NB4 (cell line): Measurements from ENCODE around the gene TCF7L2.

ENCODE experiments used
- DNase-seq: peaks from one replicate; pipeline ENCODE4 v3.0.0; 2010; ENCODE audit warnings: low read depth
- H3K4me3 ChIP-seq: one replicate; pipeline ENCODE4 v1.5.1; 2011; ENCODE audit warnings: mild to moderate bottlenecking, low read depth, low read length, moderate library complexity
- CTCF ChIP-seq: IDR thresholded peaks from one replicate; pipeline ENCODE4 v1.5.1; 2012; ENCODE audit warnings: low read depth, low read length
- MAX ChIP-seq: IDR thresholded peaks from 2 replicates; pipeline ENCODE4 v1.6.1; 2011; ENCODE audit warnings: low read depth, low read length
- MYC ChIP-seq: IDR thresholded peaks from 2 replicates; pipeline ENCODE4 v1.6.1; 2011; ENCODE audit warnings: low read depth, low read length
- POLR2A ChIP-seq: IDR thresholded peaks from 2 replicates; pipeline ENCODE4 v1.6.1; 2011; ENCODE audit warnings: mild to moderate bottlenecking; ENCODE audit not compliant: insufficient read length; ENCODE audit errors: extremely low read depth

TCF7L2 gene

GRCh38 chr10:113128450-113129070 lies 178.5 kb downstream of the TCF7L2 start:
- no peak for DNase-seq
- TF ChIP-seq POLR2A (no peak), MYC (no peak), MAX (no peak), CTCF (no peak)
- no peak overlapping the region for H3K4me3 ChIP-seq

GRCh38 chr10:113129117-113129516 lies 179.1 kb downstream of the TCF7L2 start:
- TF ChIP-seq POLR2A (no peak), MYC (no peak), MAX (no peak), CTCF (no peak)
- no peak for DNase-seq
- H3K4me3 ChIP-seq: no peak overlapping the region

- no peak overlapping the region for H3K4me3 ChIP-seq
- DNase-seq: no peak
- TF ChIP-seq POLR2A (no peak), MAX (no peak), MYC (no peak), CTCF (no peak)
Measured at GRCh38 chr10:113130014-113130641, 180.1 kb downstream of the TCF7L2 start.

GRCh38 chr10:113131613-113132261 lies 181.7 kb downstream of the TCF7L2 start:
- H3K4me3 ChIP-seq: no peak overlapping the region
- no peak for DNase-seq
- no peak for TF ChIP-seq POLR2A
- no peak for TF ChIP-seq MAX
- TF ChIP-seq CTCF: no peak
- no peak for TF ChIP-seq MYC

GRCh38 chr10:113132591-113133121 lies 182.6 kb downstream of the TCF7L2 start:
- no peak overlapping the region for H3K4me3 ChIP-seq
- no peak for TF ChIP-seq POLR2A
- TF ChIP-seq CTCF: no peak
- TF ChIP-seq MYC: no peak
- TF ChIP-seq MAX: no peak
- DNase-seq: no peak
